Activated CD8-positive, alpha-beta memory T cell treated with anti-CD3 and anti-CD28 coated beads, Interleukin-2, amount 50 U/mL, for 48 hours (primary cell): ENCODE measurements around the gene PLCH2.

Experiments
- DNase-seq: peaks from one replicate; pipeline ENCODE4 v3.0.0-alpha.2; 2020

Gene PLCH2

DNA sequence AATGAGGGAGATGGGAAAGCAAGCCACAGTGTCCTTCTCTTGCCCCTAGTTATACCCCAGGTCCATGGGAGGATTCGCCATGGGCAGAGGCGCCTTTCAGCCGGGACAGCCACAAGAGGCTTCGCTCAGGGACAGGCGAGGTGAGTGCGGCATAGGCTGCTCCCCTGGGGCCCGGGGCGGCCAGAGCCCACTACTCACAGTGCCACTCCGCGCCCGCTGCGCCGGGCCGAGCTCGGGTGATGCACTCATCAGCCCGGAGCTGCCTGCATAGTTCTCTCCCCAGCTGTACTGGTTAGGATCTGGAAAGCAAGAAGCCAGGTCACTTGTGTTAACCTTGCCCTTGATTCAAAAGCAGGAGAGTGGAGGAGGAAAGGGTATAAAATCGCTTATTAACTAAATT lies 41.9 kb downstream of the PLCH2 start:
- DNase-seq: no peak

DNA sequence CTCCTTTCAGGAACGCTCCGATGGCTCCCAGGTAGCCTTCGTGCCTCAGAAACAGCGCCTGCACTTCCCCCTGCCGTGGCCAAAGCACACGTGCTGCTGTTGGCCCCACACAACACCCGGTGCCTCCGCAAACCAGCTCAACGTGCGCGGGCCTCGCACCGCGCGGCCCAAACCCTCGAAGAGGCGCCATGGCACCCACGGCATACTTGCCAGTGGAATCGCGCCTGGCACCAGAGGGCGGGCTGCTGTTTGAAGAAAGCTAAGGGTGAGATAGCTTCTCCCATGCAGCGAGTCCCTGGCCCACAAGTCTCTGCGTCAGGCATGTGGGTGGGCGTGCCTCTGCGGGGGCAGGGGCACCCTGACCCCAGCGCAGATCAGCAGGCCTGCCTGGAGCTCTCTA lies 42.4 kb downstream of the PLCH2 start:
- no peak for DNase-seq

DNA sequence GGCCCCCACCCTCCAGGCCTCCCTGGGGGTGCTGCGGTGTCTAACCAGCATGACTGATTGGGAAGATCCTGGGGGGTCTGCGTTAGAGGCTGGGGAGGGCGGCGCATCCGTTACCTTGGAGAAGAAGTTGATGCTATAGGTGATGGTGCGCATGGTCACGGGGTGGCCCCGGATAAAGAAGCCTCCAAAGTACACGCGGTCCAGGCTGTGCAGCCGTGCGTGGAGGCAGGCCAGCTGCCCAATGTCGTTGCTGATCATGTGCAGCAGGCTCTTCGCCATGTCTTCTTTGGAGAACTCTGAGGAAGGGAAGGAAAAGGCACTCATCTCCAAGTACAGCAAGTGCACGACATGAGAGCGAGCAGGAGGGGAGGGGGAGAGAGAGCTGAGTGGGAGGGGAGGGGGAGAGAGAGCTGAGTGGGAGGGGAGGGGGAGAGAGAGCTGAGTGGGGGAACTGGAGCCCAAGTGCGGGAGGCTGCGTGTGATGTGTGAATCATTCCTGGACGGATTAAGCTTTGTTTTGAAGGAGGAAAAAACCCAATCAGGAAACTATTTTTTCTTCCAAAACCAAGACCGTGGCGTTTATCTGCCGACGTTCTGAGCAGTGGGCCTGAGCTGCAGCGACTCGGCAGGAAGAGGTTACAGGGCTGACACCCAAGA lies 43.1 kb downstream of the PLCH2 start:
- DNase-seq: no peak

DNA sequence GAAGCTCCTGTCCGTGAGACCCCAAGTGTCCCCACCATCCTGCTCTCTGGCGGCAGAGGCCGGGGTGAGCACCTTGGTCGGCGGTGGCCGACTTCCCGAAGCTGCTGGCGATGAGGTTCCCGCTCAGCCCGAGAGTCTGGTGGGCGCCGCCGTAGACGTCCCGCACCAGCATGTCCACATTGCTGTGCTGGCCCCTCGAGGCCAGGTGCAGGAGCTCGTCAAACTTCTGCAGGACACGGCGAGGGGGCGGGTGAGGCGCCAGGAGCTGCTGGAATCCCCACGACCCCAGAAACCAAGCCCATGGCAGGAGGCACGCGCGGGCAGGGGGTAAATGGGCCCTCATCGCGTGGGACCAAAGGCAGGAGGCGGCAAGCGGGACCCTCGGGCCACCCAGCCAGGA lies 43.6 kb downstream of the PLCH2 start:
- DNase-seq: no peak

DNA sequence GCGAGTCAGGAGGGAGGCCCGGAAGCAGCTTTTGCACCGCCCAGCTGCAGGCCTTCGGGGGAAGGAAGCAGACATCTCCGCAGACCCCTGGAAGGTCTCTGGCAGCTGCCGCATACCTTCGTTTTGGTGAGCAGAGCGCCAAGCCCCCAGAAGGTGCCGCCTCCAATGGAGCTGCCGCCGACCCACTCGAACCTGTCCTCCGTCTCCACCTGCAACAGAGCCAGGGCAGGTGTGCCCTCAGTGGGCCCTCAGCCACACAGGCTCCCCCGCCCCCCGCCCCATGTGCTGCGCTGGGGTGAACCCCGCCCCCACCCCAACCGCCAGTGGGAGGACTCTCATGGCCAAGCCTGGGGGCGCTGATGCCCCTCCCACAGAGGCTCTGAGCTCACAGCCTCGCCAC lies 44.1 kb downstream of the PLCH2 start:
- no peak for DNase-seq

DNA sequence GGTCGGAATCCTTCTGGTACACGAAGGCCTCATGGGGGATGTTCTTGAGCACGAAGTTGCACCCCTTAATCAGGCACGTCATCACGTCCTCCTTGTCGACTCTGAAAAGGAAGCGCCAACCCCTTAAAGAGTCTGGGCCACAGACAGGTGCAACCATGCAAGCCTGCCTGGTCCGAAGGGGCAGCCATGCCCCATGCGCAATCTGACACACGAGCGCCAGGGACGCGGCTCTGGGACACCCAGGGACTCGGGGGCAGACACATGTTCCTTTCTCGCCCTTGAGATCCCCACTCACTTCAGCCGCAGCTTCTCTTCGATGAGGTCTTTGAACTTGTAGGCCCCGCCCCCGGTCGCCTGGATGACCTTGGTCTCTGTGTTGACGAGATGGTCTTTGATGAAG lies 44.7 kb downstream of the PLCH2 start:
- DNase-seq: no peak

DNA sequence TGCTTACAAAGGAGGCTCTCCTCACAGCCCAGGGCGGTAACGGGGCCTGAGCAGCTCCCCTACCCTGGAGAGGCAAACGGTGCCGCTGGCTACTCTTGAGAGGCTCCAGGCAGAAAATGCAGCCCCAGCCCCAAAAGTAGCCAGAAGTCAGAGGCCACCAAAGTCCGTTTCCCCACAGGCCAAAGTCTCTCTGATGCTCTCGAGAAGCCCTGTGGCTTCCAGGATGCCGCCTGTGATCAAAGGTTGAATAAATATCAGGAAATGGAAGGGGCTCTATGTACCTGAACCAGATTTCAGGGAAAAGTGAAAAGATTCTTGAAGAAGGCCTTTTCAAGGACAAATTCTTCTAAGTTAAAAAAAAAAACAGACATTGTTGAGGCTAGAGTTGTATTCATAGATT lies 46.1 kb downstream of the PLCH2 start:
- no peak for DNase-seq

DNA sequence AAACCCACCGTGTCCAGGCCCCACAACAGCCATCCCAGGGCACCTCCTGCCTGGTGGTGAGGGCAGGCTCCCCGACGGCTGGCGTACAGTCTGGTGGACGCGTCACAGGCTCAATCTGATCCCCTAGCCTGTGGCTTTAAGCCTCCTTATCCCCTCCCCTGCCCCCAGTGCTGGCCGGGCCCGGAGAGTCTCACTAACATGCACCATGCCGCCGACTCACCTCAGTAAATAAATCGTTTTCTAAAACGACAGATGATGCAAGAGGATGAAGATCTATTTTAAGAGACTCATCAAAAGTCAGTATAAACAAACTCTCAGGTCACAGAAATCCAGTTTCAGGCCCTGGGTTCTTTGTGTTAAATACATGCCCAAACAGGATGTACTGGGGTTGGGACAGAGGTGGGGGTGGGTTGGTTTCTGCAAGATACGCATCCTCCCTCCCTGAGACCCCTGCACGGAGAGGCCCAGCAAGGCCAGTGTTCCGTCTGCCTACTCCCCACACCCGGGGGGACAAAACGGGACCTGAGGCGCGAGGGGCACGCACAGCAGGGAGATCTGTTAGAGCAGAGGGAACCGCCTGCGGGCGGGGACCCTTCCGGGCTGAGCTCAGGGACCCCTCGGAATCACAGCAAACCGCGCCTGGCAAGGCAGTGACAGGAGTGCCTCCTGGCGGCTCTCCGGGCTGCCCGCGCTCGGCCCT lies 47.3 kb downstream of the PLCH2 start:
- no peak for DNase-seq

DNA sequence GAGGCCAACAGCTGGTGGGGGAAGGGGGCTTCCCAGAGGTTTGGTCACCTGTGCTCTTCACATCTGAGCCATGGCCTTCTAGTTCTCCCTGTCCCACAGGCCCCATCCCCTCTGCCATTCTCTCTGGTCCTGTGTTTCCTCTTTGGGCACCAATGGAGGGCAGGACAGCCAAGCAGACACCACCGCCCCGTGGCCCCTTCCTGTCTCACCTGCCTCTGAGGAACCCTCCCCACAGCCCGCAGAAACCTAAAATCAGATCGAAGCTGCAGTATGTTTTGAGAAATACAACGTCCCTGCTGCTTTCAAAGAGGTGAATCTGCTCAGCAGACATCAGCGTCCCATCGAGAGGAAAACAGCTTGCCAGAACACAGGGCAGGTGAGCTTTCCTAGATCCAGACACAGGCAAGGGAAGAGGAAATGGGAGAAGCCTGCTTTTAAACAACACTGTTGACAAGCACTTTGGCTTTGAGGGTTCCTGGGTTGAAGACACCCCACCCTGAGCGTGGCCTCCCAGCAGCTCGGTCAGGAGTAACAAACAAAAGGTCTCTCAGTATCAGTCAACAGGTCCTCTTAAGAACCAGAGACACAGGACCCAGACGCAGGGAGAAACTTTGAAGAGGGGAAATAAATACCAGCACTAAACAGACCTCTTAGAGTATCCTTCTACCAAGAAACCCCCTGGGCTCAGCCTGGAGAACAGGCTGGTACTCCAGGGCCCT lies 48.0 kb downstream of the PLCH2 start:
- DNase-seq: no peak

DNA sequence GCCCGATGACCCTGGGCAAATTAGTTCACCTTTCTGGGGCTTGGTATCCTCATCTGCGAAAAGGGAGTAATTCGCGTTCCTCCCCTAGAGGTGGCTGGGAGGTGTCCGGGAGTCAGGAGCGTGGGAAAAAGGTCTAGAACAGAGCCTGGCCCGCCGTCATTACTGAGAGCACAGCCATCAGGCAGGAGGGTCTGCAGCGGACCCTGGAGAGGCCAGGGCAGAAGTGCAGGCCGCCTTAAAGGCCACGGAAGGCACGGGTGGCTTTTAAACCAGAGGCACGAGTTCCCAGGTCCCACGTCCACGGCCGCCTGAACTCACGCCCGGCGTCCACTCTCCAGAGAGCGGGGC lies 49.5 kb downstream of the PLCH2 start:
- no peak for DNase-seq

DNA sequence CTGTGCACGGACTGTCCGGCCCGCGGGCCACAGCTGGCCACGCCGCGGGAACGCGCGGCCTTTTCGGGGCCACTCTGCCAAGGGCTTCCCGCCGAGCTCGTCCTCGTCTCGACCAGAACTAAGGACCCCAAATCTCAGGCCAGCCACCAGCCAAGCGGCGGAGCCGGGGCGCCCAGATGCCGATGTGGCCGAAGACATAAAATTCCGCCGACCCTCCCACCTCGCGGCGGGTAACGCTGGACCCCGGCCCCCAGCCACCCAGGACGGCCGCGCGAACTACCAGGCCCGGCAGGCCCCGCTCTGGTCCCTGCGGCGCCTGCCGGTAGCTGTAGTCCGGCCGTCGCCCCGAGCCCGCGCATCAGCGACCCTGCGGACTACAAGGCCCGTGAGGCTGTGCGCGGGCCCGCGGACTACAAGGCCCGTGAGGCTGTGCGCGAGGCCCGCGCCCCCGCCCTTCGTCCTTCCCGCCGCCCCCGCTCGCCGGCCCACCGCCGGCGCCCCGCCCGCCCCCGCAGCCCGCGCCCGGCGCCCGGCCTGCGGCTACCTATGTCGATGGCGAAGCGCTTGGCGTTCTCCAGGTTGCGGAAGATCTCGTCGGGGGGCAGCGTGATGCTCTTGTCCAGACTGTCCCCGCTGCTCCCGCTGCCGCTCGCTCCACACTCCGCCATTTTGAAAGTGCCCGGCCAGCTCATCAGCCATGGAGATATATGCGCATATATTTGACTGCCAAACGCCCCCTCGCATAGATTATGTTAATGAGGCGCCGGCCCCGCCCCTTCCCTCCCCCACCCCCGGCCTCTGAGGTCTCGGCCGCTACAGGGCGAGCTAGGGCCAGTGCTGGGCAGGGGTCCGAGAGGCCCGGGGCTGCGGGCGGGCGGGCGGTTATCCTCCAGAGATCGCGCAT lies 50.1 kb downstream of the PLCH2 start, which contains the start of gene PANK4:
Gene PANK4, minus strand, starts transcription at position 677 of the 904 bp plus-strand sequence. Its CDS starts 9 bp downstream, at position 668.
- peak; percentile 92 for DNase-seq

DNA sequence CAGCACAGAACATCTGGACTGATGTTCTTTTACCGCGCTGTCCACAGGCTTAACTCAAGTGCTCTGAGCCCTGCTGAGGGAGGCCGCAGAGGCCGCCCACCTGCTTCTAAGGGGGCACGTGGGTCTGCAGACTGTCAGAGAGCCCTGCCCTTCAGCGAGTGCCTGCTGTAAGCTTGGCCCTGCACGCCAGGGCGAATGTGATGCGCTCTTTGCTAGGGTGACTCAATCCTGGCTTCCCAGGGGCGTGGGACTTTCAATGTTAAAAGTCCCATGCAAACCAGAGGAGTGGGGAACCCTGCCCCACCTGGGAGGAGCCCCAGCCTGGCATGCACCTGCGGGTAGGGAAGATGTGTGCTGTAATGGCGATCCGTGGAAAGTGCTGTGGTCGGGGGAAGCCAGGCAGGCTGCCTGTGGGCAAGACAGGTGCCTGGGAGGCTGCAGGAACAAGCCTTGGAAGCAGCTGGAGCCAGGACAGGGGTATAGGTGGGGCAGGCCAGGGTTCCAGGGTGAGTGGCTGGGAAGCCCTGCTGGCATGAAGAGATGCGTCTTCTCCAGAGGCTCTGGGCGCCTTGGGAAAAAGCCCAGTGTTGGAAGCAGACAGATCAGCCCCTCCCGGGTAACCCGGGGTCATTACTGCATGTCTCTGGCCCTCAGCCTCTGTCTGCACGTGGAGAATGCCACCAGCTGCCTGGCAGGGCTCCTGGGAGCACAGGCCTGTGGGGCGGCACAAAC lies 50.9 kb downstream of the PLCH2 start:
- DNase-seq: peak; percentile 84

DNA sequence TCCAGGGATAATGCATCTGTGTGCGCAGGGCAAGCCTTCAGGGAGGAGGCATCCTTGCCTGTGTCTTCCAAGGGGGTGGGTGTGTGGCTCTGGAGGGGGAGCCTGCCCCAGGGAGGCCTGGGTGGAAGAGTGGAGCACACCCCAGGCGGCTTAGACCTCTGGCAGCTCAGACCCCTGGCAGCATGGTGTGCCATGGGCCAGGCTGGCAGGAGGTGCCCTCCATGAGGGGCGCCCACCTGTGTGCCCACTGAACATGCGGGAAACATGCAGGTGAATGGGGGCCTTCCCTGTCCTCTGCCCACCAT lies 51.4 kb downstream of the PLCH2 start:
- no peak for DNase-seq

DNA sequence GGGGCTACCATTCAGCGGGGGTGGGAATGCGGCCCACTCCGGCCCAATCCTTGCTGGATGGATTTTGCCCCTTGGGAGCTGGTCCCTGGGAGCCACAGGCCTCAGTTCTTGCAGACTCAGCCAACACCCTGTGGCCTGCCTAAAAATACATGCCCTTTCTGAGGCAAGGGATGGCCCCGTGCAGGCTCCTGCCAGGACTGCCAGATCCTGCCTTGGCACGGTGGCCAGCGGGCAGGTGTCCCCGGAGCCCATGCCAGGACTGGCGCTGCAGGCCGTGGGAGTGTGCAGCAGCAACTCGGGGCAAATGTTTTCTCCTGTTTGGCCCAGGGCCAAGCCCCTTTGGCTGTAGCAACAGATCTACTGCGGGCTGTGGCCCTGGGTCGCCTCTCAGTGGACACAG lies 51.9 kb downstream of the PLCH2 start:
- DNase-seq: no peak

DNA sequence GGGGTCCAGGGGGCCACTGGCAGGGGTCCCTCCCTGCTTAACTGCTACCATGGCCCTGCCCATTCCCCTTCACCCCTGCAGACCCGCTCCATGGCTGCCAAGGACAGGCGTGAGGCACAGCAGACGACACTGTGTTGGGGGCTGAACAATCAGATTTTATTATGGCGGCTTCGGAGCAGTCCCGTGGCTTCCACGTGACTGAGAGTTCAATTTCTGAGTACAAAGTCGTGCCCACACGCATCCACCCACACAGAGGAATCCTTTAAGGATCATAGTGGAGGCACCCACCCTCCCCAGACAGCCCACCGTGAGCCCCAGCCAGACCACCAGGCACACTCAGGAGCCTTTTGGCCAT lies 52.5 kb downstream of the PLCH2 start:
- DNase-seq: no peak

DNA sequence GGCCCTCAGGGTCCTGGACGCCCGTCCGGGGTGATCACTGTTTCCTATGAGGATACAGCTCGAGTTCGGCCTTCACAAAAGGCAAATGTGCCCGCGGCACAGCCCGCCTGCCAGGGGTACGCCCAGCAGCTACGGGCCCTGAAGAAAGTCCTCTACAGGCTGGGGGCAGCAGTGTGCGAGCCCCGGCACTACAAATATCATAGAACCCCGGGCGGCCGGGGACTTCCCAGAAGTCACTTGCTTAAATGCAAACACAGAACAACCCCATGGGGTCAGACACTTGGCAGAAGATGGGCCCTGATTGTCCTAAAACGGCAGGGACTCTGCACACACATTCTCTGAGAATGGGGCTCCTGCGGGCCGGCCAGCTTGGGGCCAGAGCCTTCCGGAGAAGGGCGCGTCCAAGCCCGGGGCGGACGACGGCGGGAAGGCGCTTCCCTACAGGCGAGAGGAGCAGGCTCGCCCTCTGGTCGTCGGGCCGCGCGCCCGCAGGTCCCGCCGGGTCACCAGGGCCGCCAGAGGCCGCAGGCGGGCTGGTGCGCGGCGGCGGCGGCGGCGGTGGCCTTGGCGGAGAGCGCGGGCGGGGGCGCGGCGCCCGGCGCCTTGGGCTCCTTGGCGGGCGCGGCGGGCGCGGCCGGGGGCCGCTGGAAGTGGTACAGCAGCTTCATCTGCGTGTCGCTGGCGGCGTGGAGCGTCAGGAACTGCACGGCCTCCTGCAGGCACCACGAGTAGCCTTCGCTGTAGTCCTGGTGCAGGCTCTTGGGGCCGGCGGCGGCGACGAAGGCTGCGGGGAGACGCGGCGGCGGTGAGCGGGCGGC lies 53.1 kb downstream of the PLCH2 start:
- DNase-seq: no peak

DNA sequence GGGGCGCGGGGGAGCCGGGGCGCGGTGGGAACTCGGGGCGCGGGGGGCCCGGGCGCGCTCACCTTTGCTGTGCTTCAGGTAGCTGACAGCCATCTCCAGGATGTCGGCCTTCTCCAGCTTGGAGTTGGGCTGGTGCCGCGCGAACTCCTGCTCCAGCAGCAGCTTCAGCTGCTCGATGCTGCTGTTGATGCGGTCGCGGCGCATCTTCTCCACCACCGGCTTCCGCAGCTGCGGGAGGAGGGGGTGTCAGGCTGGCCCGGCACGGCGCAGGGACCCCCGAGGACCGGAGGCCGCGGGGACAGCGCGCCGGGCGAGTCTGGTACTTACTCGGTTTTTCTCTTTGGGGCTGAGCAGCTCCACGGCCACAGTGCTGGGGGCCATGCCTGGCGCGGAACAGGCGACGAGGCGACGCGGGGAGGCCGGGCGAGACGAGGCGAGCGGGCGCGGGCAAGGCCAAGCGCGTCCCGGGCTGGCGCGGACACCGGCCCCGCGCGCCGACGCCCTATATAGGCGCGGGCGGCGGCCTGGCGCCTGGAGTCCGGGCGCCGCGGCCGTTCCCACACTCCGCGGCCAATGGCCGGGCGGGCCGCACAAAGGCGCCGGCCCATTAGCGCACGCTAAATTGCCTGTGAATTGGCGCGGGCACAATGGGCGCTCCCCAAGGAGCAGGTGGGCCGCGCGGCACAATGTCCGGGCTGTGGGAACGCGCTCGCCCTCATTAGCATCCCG lies 53.9 kb downstream of the PLCH2 start, which contains the start of gene HES5:
Gene HES5, minus strand, starts transcription at position 480 of the 729 bp plus-strand sequence. Its CDS starts 99 bp downstream, at position 381.
- DNase-seq: peak; percentile 54

DNA sequence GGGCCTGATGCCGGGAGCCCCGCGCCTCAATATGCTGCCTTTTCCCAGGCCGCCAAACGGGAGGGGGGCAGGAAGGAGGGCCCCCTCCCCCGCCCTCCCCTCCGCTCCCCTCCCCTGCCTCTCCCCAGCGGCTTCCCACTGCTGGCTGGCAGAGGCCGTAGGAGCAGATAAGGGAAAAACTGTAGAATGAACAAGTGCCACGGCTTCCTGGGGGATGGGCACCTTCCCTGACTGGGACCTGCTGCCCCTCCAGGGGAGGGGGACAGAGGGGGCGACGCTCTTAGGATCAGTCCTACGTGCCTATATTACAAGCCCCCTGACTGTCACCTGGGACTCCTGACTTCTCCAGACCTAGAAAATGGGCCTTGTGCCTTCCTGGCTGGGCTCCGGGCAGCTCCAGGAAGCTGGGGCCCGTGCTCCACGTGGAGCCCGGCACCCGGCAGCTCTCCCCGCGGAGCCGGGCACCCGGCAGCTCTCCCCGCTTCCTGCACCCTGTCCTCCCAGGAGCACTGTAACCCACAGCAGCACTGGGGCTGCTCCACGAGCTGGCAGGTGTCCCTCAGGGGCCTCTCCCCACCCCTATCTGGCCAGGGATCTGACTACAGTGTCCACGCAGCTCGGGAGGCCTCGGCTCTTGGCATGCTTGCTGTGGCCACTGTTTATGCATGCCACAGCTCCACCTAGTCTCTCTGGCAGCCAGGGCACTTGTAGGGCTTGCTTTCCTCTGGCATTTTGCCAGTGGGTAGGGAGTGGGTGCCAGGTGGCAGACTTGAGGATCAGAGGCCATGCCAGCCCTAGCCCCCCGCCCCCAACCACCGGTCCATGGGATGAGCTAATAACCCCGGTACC lies 54.6 kb downstream of the PLCH2 start:
- no peak for DNase-seq

DNA sequence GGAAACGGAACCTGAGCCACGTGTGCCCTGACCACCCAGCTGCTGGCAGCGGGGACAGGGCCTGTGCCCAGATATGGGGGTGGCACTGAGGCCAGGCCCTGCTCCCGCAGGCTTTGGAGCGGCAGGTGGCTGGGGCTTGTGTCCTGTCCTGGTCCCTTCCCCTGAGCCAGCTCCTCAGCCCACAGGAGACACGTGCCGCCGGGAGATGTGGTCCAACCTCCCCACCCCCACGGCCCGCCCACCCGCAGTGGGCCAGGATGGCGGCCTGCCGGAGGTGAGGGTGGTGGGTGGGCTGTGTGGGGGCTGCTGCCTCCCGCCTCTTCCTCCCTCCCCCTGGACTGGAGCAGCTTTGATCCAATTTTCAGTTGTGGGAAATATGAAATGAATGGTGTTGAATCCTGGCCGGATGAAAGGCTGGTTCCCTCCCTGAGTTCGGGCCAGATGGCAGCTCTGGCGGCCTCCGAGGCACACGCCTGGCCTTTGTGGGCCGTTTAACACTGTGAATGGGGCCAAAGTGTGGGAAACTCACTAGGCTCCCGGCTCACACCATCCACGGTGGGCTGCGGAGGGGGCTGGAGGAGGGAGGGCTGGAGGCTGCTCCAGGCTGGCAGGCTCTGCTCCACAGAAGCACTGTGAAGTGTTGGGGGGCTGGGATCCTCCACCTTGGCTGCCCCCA lies 56.5 kb downstream of the PLCH2 start:
- DNase-seq: no peak
